GM18907 (cell line): ENCODE measurements around the gene ZNF559.
"Not testable (repeated sequence)": the region's sequence is repeated elsewhere in the genome, so short reads cannot be mapped to it uniquely, and the experiment has no call there.

Experiments used
- ATAC-seq: cut with Tn5 transposase; IDR thresholded peaks from one replicate; pipeline ENCODE4 v1.9.1; 2021; ENCODE audit warnings: mild to moderate bottlenecking, moderate library complexity; ENCODE audit not compliant: unreplicated experiment

Gene ZNF559

DNA sequence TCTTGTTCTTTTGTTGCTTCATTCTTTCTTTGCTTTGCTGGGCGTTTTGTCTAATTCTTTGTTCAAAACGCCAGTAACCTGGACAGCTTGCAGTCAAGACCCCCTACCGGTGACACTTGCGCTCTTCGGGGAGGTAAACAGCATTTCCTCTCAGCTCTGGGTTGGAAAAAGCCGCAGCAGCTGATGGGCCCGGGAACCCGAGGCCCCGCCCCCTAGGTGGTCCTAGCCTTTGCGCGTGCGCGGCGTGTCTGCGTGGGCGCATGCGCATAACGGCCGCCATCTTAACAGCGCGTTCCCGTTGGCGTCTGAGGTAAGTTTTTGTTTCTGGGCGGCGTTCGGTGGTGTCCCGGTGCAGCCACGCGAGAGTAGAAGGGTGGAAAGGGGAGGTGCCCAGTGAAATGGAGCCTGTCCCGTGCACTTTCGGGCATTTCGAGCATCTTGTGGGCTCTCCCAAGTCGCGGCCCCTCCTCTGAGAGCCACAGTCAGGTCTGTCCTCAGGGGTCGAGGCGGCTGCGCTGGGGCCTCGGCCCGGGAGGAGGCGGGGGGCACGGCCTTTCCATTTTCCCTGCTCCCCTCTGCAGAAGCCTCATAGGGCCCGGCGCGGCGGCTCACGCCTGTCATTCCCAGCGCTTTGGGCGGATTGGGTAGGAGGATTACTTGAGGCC is at the start of gene ZNF559:
ZNF559 (plus strand) TSS at position 261 of the 665 bp plus-strand sequence. CDS start 14,371 bp downstream, outside the sequence.
- ATAC-seq = peak; percentile 98

- not testable (repeated sequence) for ATAC-seq
Observed at GRCh38 chr19:9283485-9283884, 40.5 kb upstream of the ZNF559 start.

- ATAC-seq = no peak
Observed at GRCh38 chr19:9289231-9289884, 34.6 kb upstream of the ZNF559 start.

GRCh38 chr19:9295411-9295849 is 28.5 kb upstream of the ZNF559 start:
- ATAC-seq = no peak

DNA sequence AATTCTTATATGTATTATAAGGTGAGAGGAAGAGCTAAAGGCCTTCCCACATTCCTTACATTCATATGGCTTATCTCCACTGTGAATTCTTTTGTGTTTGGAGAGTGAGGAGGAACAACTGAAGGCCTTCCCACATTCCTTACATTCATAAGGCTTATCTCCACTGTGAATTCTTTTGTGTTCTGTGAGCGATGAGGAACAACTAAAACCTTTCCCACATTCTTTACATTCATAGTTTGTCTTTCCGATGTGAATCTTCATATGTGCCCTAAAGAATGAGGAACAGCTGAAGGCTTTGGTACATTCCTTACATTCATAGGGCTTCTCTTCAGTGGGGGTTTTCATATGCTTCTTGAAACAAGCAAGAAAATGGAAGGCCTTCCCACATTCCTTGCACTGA is 27.6 kb upstream of the ZNF559 start:
- no peak for ATAC-seq

GRCh38 chr19:9306443-9306842 is 17.5 kb upstream of the ZNF559 start:
- no peak for ATAC-seq

GRCh38 chr19:9308091-9308770 is 15.7 kb upstream of the ZNF559 start:
- no peak for ATAC-seq

DNA sequence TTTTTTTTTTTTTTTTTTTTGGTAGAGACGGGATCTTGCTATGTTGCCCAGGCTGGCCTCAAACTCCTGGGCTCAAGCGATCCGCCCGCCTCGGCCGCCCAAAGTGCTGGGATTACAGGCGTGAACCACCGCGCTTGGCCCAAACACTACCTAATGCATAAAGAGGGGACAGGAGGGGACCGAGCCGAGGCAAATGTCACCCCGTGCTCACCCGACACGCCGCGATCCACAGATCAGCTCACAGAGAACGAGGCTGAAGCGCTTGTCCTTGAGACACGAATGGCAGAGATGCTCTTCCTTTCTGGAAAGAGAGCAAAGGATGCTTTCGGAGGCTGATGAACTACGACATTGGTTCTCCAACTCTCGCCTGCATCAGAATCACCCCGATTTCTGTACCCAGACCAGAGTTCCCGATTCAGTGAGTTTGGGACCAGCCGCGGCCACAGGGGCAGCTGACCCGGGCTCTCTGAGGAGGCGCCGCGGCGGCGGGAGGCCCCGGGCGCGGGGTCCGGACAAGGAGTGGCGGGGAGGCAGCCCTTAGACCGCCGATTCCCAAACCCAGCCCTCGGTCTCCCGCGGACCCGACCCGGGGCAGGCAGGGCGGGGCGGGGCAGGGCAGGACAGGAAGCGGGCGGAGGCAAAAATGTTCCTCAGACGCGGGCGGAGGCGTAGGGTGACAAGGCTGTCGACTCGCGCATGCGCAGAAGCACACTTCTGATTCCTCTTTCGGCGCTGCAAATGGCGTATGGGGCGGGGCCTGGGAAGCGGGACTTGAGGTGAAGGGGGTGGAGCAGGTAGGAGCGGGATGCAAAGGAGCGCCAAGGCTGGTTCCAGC is 14.6 kb upstream of the ZNF559 start, which contains the start of gene ZNF699:
ZNF699 (minus strand) TSS at position 700 of the 835 bp plus-strand sequence. CDS start 4,719 bp downstream, outside the sequence.
- ATAC-seq = peak; percentile 89

DNA sequence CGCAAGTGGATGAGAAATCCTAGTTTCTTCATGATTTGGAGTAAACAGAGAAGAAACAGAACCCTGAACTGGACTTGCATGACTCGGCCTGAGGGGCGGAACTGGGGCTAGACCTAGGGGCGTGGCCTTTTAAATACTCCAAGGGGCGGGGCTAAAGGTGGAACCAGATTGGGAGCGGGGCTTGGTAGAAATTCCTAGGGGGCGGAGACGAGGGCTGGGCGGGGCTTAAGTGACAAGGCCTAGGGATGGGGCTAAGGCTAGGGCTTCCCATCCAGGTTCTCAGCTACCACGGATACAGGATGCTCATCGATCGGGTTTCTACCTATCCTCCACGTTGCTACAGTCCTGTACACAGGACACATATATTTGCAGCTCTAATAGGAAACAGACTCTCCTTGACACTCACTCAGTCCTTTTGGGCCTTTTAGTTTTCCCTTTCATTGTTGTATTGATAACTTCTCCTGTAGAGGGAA is 14.0 kb upstream of the ZNF559 start:
- ATAC-seq = peak; percentile 69

- ATAC-seq = no peak
Observed at GRCh38 chr19:9313756-9314155, 10.2 kb upstream of the ZNF559 start.

GRCh38 chr19:9321338-9321737 is 2.6 kb upstream of the ZNF559 start:
- ATAC-seq = no peak

- ATAC-seq = not testable (repeated sequence)
Observed at GRCh38 chr19:9321756-9322155, 2.2 kb upstream of the ZNF559 start.

- not testable (repeated sequence) for ATAC-seq
Observed at GRCh38 chr19:9322201-9322600, 1.8 kb upstream of the ZNF559 start.

DNA sequence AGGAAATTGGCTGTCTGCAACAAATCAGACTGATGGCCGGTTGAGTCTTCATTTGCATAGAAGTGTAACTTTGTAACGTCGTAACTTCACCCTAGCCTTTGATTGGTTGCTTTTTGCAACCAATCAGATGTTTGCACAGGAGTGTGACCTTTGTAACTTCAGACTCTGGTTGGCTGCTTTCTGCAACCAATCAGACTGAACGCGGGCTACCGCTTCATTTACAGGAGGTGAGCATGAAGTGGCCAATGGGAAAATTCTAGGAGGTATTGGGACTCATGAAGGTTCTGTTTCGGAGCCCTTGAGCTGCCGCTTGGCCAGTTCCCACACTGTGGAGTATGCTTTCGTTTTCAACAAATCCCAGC is 441 bp upstream of the ZNF559 start:
- peak; percentile 40 for ATAC-seq

DNA sequence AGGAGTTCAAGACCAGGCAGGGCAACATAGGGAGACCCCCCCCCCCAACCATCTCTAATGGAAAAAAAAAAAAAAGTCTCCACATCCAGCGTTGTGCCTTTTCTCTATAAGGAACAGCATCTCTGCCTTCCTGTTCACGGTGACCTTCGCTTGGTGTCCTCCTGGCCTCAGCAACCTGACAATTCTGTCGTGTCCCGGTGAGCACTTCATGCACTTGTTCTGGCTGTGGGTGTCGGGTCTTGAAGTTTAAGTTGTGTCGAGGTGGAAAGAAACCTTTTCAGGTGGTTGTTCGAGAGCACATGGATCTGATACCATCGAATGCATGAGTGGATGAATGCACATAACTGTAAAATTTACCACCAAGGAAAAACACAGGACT is 594 bp downstream of the ZNF559 start:
- no peak for ATAC-seq

DNA sequence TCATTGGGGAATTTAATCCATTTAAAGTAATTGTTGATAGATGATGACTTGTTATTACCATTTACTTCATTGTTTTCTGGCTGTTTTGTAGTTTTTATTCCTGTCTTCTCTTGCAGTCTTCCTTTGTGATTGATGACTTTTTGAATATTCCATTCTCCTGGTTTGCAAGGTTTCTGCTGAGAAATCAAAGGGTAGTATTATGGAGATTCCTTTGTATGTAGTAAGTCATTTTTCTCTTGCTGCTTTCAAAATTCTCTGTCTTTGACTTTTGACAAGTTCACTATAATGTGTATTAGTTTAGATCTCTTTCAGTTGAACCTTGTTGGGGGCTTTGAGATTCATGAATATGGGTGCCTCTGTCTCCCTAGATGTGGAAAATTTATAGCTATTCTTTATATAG is 6.0 kb downstream of the ZNF559 start:
- ATAC-seq = no peak

DNA sequence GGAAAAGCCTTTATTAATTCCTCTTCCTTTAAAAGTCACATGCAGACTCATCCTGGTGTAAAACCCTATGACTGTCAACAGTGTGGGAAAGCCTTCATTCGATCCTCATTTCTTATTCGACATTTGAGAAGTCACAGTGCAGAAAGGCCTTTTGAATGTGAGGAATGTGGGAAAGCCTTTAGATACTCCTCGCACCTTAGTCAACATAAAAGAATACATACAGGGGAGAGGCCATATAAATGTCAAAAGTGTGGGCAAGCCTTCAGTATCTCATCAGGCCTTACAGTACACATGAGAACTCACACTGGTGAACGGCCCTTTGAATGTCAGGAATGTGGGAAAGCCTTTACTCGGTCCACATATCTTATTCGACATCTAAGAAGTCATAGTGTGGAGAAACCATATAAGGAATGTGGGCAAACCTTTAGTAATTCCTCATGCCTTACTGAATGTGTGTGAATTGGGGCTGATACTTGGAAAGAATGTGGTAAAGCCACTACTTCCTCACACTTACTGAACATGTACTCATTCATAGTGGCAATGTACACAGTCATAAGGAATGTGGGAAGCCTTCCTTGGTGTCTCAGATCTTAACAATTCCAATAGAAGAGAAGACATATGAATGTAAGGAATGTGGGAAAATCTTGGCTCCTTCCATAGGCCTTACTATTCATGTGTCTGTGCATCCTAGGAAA is 18.8 kb downstream of the ZNF559 start:
- ATAC-seq = no peak

DNA sequence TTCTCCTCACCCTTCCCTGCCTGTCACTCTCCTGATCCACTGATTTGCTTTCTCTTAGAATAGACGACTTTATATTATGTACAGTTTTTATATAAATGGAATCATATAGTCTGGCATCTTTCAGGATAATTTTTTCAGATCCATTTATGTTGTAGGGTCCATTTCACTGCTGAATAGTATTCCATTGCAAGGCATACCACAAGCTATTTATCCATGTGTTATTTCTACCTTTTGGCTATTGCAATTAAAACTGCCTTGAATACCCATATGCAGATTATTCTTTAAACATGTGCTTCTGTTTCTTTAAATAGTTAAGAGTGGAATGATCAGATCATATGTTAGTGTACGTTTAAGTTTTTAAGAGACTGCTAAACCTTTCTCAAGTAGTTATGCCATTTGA is 21.0 kb downstream of the ZNF559 start:
- ATAC-seq = no peak

DNA sequence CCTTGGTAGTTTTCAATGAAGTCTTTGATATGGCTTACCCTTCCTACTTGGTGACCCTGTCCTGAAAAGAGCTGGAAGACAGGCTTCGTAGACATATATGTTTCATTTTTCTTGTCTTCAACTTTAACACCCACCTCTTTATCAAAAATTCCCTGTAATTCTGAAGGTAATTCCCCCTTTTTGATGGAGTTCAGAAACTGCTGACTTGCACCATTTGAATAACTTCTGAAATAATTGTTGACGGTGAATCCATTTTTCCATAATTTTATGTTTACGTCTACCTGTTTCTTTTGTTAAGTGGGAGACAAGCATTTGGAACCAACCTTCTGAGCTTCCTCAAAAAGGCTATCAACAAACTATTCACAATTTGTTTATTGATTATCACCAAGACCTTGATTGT is 24.3 kb downstream of the ZNF559 start:
- no peak for ATAC-seq

DNA sequence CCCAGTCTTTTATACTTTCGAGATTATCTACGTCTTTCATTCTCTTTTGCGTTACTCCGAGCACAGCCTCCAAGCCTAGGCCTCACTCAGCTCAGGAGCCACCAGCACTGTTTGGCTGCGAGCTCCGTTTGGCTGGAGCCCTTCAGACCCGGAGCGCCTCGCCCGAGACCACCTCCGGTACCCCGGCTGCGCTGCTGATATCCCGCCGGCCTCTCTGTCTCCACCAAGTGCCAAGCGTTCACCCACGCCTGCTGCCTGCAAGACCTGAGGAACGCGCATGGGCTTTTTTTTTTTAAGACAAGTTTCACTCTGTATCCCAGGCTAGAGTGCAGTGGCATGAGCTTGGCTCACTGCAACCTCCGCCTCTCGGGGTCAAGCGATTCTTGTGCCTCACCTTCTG is 24.7 kb downstream of the ZNF559 start:
- ATAC-seq = no peak
